GM19023 (cell line): ENCODE measurements around the gene KIAA0753.
"Not testable (repeated sequence)": the region's sequence is repeated elsewhere in the genome, so short reads cannot be mapped to it uniquely, and the experiment has no call there.

ENCODE experiments used
- ATAC-seq: cut with Tn5 transposase; IDR thresholded peaks from one replicate; pipeline ENCODE4 v1.9.1; 2021; ENCODE audit warnings: mild to moderate bottlenecking, moderate library complexity; ENCODE audit not compliant: unreplicated experiment

Gene KIAA0753

DNA sequence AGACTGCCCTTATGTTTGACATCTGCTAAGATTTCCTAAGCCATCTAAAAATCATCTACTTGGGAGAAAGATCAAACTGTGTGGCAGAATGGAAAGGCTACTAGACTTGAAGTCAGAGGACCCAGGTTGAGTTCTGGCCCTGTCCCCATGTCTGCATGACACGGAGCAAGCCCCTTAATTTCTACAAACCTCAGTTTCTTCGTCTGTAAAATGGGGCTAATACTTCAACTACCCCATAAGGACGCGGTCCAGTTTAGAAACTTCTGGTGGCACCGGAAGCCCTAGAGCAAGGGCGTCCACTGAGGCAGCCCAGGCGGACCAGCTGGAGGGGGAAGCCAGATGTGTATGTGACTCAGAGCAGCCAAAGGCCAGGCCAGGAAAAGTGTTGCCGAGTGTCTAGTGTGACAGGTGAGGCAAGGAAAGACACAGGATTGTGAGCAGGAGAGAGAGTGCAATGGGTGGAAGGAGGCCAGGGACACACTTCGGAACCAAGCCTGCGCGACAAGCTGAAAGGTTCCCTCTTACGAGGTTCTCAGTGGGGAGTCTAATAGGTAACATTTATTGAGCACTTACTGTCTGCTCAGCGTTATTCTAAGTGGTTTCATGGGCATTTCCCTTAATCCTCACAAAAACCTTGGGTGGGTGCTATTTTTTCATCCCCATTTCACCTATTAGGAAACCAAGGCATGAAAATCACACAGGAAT lies 66.4 kb downstream of the KIAA0753 start:
- ATAC-seq, result no peak

DNA sequence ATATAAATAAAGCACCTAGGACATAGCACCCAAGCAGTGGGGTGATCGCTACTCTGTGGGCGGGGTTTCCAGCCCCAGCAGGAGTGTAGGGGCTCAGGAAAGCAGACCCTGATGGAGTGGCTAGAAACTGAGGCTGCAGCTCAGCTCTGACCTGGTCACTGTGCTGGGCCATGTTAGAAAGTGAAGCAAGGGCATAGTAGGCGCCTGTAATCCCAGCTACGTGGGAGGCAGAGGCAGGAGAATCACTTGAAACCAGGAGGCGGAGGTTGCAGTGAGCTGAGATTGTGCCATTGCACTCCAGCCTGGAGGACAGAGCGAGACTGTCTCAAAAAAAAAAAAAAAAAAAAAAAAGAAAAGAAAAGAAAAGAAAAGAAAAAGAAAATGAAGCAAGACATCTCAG lies 67.0 kb downstream of the KIAA0753 start:
- ATAC-seq, result not testable (repeated sequence)

DNA sequence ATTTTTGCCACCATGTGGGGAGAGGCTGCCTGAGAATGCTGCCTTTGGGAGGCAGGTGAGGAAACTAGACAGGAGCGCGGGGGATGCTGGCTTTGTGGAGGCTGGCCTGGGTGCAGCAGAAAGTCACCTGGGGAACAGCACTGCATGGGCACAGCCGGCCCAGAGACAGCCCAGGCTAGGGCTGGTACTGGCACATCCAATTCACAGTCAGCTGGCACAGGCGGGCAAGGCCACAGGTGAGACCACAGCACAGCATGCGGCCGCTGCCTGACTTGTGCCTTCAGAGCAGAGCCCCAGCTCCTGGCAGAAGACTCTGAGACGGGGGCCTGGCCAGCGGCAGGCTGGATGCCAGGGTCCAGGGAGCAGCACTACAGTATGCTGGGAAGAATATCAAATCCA lies 67.5 kb downstream of the KIAA0753 start:
- ATAC-seq, result no peak

DNA sequence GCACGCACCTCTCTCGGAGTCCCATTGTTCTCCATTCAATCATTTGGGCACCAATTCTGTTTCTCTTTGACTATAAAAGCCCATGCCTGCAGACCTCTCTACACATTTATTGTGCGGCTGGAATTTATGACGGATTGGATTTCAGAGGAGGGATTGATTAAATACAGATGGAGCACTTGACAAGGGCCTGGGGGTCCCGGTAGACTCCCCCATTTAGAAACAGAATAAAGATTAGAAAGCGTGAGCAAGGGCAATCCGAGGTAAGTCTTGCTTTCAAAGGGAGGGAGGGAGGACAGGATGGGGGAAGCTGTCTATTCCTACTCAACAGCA lies 69.1 kb downstream of the KIAA0753 start:
- ATAC-seq, result no peak

DNA sequence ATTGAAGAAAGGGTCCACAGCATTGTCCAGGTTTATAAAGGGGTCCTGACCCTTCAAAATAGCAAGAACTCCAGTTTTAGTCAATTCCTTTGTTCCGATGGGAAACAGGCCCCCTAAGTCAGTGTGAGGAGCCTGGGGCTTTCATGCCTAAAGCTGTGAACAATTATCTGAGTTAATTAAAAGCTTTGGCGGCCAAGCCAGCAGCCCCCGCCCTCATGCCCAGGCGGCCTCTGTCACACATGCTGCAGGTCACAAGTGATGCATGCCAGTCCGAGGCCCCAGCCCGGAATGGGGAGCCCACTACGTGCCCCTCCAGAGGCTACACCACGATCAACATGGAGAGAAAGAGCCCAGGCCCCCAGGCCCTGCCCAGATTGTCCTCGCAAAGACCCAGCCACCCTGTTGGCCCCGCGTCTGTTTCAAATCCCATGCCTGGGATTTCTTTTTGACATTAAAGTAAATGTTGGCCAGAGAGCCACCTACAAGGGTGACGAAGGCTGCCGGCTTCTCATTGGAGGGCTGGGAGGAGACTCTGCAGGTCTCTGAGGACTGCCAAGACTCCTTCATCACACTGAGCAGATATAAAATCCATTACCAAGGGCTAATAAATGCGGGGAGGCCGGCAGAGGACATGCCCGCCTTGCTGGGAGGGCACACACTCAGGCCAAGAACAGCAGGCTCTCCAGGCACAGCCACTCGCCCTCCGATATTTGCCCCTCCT lies 69.6 kb downstream of the KIAA0753 start:
- no peak for ATAC-seq

DNA sequence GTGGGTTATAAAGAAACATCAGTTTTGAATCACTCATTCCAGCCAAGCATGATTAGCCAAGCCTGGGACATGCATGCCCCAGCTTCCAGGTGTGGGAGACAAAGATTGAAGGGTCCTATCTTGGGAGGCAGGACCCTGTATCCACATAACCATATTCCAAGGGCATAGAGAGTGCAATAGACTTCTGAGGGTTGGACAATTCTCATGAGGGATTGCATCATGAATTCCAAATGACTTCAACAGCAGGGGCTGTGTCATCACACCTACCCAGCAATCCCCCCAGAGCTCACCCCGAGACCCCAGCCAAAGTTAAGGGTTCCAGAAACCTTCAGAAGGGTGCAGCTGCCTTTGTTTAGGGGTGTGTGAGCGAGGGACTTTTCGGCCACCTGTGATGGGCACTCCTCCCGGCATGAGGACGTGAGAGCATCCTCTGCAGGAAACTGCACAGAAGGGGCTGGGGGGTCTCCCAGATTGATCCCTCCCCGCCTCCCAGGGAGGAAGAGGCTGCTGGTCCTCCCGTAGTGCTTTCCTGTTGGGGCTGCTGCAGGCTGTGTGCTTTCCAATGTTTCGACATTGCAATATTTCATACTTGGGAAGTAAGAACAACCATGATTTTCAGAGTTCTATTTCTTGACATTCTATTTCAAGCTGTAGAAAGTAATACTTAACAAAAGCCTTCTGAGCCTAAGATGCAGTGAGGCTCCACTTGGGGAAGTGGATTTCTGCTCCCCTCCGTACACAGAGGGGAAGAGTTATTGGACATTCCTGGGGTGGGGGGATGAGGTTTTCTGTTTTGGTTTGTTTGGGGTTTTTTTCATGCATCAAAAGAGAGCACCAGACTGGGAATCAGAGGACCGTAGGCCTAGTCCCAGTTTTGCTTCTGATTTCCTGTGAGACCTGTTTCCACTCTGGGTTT lies 70.9 kb downstream of the KIAA0753 start:
- no peak for ATAC-seq

DNA sequence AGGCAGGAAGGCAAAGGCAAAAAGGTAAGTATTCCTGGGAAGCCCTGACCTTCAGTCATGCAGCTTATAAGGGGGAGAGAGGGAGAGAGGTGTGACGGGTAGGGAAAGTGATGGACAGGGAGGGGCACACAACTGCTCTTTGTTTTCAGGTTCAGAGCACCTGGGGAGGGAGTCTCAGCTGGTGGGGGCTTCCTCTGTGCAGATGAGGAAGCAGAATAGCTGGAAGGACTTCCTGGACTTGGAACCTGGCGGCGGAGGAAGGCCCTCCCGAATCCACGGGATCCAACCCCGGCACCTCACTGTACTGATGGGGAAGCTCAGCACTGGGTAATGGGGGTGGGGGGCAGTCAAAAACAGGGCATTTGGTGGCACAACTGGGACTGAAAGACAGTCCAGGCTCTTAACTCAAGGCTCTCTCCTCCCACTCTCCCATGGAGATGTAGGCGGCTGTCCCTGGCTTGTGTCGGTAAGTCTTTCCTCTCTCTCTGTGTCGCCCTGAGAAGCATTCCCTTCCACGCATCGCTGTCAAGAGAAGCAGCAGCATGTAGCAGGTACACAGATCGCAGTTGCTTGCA lies 72.2 kb downstream of the KIAA0753 start:
- no peak for ATAC-seq

DNA sequence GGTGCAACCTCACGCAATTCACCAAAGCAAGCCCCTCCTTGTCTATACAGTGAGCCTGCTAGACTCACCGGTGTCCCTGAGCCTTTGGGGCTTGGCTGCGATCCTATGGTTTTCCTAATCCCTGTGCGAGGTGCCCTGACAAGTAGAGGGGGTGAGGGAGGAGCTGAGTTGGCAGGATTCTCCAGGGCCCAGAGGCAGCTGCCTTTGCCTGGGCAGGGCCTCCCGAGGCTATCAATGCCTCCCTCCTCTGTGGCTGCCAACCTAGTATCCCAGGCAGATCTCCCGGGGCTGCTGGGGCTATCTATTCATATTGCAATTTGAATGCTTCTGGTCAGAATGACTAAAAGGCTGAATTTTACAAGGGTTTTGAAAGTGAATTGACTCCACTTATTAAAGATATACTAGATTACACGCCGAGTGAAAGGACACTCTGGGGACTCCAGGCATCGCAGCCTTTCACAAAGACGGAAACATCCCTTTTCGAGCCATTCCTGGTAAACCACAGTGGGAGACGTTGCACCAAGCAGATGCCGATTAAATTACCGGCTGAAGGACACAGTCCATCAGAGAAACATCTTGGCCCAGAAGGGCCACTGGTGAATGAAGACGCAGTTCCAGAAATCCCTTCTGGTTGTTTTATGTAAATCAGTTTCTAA lies 72.9 kb downstream of the KIAA0753 start:
- no peak for ATAC-seq

DNA sequence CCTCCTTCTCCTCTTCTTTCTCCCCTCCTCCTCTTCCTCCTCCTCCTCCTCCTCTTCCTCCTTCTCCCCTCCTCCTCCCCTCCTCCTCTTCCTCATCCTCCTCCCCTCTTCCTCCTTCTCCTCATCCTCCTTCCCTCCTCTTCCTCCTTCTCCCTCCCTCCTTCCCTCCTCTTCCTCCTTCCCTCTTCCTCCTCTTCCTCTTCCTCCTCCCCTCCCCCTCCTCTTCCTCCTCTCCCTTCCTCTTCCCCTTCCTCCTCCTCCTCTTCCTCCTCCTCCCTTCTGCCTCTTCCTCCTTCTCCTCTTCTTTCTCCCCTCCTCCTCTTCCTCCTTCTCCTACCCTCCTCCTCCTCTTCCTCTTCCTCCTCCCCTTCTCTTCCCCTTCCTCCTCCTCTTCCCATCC lies 79.1 kb downstream of the KIAA0753 start:
- ATAC-seq, result no peak

DNA sequence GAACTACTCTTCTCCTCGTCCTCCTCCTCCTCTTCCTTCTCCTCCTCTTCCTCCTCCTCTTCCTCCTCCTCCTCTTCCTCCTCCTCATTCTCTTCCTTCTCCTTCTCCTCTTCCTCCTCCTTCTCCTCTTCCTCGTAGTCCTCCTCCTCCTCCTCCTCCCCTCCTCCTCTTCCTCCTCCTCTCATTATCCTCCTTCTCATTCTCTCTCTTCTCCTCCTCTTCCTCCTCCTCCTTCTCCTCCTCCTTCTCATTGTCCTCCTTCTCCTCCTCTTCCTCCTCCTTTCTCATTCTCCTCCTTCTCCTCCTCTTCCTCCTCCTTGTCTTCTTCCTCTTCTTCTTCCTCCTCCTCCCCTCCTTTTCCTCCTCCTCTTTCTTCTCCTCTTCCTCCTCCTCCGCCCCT lies 80.0 kb downstream of the KIAA0753 start:
- no peak for ATAC-seq

DNA sequence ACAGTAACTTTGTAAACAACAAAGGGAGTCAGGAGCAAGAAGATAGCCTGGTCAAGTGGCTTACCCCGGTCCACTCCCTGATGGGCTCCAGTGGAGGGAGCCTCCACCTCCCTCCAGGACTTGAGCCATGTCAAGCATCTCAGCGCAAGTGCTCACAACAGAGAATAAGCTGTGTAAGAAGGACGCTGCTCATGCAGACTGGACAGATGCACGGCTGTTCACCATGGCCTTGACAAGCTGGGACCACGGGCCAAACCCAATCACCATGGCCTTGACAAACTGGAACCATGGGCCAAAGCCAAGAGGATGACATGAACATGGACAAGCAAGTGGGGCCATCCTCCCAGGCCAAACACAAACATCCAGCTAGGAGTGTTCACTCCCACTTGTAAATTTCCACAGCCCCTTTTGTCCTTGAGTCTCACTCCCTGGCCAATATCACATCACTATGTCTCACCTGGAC lies 80.7 kb downstream of the KIAA0753 start:
- no peak for ATAC-seq

DNA sequence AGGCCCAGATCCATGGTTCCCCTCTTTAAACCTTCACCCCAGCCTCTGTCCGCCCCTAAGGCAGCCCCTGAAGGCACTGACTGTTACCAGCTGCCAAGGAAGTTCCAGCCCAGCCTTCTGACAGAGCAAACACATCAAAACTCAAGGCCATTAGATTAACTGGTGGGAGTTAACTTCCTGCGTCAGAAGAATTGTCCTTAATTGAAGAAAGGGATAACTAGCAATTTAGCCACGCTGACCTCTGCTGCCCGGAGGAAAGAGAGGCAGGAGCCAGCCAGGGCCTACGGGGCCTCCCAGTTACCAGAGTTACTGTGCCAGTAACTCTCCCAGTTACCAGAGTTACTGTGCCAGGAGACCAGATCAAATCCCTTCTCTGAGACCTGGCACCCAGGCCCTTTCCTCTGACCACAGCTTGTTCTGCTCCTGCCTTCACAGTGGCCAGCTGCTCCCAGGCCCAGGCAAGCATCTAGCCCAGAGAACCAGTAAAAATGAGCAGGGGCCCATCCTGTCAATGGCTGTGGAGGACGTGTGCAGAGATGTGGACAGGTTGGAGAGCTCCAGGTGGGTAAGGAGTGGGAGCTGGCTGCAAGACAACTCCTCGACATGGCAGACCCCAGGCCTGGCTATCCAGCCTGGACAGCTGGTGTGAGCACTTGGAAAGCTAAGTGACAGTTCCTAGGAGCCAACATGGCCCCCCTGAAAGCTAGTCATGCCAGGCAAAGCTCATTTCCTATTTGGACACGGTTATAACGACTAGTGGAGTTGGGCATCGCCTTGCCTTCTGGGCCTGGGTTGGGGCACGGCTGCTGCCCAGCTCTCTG lies 81.4 kb downstream of the KIAA0753 start:
- no peak for ATAC-seq

DNA sequence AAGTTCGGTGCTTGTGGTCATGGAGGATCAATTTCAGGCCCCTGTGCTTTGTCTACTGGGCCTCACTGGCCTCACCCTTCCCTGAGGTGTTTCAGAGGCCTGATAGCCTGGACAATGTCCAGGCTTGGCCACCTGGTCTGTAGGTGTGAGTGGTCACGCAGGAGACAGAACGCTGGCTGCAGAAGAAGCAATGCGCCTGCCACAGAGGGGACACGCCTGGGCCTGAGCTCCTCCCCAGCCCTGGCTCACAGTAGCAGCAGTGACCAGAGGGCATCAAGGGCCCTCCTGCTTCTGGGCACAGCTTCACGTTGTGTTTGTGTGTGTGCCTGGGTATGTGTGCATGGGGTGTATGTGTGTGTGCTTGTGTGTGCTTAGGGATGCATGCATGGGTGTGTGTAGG lies 82.2 kb downstream of the KIAA0753 start:
- no peak for ATAC-seq

DNA sequence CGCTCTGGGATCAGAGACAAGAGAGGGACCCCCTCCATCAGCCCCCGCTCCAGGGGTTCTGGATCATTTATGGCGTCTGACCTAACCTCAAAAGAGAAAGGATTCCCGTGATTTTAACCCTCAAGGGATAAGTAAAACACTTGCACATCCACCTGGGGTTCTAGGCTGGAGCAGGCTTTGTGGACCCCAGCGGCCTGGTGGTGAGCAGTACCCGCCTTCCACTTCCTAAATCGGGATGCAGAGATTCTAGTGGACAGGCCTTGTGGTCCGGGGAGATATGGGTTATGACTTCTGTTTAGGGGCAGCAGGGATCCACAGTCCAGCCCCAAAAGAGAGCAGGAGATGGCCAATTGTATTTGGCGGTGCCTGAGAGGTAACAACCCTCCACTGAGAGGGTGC lies 83.5 kb downstream of the KIAA0753 start:
- no peak for ATAC-seq

DNA sequence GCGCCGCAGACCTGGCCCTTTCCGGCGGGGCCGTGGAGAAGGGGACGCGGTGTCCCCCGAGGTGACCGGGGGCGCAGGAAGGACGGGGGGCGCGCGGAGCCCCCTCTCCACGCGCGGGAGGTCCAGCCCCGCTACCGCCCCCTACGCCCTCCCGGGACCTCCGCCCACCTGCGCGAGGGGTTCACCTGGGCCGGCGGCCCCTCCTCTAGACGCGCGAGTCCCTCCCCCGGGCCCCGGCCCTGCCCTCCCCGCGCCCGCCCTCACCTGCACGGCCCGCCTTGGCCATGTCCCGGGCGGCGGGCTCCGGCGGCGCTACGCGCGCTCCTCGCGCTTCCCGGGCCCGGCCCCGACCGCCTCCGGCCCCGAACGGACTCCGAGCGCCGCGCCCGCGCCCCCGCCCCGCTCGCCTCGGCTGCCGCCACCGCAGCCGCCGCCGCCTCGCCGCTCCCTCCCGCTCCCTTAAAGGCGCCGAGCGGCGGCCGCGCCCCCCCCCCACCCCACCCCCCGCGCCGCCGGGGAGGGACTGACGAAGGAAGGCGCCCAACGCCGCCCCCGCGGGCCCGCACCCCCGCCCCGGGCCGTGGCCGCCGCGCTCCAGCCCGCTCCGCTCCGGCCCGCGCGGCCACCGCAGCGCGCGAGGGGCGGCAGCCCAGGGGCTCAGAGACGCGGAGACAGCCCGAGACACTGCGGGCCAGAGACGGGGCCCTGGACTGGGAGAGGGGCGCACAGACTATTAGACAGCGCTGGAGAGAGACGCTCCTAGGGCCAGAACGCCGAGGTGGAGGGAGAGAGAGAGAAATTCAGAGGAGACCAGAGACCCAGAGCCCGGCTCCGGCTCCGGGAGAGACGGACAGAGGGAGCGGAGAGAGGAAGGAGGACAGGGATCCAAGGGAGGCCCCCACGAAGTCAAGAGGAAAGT lies 84.1 kb downstream of the KIAA0753 start, which contains the start of gene PITPNM3:
TSS of gene PITPNM3 (minus strand) at position 435 of the 919 bp plus-strand sequence. CDS start at position 286, 149 bp downstream.
- ATAC-seq, result no peak

DNA sequence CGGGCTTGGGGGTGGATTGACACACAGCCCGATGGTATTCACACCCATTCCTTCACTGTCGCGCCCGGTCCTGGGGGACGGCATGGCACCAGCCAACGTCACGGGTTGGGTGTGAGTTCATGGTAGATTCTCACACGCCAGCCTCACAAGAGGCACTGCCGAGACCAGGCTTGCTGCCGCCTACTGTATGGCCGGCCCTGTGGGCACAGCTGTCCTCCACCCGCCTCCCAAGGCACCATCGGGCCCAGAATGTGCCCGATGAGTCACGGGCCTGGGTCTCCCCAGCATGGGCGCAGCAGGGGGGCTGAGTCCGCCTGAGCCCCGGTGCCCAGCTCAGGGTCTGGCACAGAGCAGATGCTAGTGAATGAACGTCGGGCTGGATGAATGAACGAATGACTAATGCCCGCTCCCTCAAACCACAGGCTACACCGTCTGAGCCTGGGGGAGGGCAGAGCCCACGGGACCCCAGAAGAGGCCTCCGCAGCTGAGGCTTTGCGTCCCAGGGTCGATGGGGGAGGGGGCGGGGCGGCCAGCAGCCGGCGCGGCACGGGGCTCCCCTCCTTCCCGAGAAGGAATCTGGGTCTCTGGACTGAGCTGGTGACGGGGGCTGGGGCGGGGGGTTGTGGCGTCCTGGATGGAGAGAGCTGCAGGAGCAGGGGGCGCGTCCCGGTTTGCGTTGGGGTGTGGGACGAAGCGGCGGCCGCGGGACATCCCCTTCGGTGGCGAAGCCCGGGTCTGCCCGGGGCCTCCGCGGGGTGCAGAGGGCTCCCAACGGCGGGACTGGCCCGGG lies 85.0 kb downstream of the KIAA0753 start:
- ATAC-seq, result no peak

DNA sequence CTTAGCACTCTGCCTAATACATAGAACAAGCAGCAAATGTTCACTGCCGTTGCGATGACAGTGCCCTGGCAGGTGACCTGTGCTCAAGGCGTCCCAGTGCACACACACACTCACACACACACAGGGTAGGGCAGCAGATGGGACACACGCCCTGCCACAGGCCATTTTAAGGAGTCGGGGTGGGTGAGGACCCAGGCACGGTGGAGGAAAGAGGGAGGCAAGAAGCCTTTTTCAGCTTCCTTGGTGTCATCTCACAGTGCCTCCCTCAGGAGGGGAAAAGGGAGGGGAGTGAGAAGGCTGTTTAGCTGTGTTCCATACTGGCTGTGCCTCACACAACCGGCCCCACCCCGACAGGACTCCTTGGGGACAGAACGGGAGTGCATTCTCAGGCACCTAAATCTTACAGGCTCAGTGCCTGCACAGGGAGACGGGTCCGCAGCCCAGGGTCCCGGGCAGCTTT lies 85.6 kb downstream of the KIAA0753 start:
- no peak for ATAC-seq

DNA sequence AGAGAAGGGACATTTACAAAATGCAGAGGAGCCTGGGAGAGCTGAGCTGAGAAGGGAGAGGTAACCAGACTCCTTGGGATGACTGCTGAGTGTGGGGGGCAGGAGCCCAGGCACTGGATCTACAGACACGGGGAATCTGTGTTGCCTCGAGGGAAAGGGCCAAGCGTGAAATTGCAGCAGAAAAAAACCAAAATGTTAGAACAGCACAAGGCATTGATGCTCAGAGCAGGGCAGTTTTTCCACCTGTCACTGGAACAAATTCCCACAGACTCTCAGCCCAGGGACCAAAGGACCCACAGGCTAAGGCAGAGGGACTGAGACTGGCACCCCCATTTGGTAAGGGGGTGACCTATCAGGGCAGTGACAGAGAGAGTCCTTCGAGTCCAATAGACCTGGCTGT lies 86.2 kb downstream of the KIAA0753 start:
- ATAC-seq, result no peak
